ENCODE results near the gene DNAH1. TPM values are rescaled to one million over a fixed set of nuclear protein-coding genes. Genes with fewer than 3 reads are reported as not detected.

DNAH1 gene
- total RNA-seq, 1 experiment from 2014 or later: 3.1 TPM

DNA sequence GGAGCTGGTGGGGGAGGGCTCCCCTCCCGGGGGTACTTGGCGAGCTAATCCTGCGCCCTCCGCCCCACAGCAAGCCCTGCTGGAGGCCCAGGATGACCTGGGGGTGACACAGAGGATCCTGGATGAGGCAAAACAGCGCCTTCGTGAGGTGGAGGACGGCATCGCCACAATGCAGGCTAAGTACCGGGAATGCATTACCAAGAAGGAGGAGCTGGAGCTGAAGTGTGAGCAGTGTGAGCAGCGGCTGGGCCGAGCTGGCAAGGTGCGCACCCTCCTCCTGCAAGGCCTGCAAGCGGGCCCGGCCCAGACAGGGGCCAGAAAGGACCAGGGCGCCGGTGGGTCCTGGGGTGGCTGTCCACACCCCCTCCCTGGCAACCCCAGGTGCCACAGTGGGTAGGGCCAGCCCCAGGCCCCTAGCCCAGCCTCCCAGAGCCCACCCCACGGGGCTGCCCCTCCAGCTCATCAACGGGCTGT is 72.3 kb downstream of the DNAH1 start:
- DNase-seq (ENCODE audit: low spot score): no peak

DNA sequence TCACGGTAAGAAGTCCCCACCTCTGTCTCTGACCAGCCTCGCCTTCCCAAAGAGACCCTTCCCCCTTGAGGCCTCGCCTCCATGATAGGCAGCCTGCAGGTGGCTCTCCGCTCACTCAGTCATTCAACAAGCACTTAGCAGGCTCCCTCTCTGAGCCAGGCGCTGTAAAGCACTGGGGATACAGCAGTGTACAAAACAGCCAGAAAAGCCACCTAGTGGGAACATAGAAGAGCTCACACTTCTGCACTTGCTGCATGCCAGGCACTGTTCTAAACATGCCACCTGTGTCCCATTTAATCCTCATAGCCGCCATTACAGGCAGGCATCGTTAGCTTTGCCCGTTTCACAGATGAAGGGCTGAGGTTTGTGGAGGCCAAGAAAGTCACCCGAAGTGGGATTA is 72.8 kb downstream of the DNAH1 start:
- no peak for DNase-seq (ENCODE audit: low spot score)

DNA sequence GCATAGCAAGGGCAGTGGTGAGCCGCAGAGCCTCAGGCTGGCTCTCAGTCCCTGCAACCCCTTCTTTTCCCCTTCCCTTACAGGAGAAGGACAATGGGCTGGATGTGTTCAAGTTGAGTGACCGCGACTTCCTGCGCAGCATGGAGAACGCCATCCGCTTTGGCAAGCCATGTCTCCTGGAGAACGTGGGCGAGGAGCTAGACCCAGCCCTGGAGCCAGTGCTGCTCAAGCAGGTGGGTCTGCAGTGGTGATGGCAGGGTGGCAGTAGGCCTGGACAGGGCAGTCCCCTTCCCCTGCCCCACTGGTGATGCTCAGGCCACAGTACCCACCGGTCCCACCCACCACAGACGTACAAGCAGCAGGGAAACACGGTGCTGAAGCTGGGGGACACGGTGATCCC is 75.0 kb downstream of the DNAH1 start:
- no peak for DNase-seq (ENCODE audit: low spot score)

DNA sequence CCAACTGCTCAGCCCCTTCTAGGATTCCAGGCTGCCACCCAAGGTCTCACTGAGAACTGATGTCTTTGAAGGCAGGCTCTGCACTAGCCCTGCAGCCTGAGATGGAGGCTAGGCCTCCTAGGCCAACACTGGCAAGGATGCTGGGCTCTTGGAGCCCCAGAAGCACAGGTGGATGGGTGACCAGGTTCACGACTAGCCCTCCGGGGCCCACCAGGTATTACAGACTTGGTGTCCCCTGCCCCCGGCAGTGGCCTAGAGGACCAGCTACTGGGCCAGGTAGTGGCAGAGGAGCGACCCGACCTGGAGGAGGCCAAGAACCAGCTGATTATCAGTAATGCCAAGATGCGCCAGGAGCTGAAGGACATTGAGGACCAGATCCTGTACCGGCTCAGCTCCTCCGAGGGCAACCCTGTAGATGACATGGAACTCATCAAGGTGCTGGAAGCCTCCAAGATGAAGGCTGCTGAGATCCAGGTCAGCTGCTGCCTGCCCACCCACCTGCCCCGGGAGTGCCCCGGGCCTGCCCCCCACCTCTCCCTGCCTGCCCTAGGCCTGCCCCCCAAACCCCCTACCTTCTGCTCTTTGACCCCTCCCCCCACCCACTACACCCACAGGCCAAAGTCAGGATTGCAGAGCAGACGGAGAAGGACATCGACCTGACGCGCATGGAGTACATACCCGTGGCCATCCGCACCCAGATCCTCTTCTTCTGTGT is 76.3 kb downstream of the DNAH1 start:
- DNase-seq (ENCODE audit: low spot score): no peak

DNA sequence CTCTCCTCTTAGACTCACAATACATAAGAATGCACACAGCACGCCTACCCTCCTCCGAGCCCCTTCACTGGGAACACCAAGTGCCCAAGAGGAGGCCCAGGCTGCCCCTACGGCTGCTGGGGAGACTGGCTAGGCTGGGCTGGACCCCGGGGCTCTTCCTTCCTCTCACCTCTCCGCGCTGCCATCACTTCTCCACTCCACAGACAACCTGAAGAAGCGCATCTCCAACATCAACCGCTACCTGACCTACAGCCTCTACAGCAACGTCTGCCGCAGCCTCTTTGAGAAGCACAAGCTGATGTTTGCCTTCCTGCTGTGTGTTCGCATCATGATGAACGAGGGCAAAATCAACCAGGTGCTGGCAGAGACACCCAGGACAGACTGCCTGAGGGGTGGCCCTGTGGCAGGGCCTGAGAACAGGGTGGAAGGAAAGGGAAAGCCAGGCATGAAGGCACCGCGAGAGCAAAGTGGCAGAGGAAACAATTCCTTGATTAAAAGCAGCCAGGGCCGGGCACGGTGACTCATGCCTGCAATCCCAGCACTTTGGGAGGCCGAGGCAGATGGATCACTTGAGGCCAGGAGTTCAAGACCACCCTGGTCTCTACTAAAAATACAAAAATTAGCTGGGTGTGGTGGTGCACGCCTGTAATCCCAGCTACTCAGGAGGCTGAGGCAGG is 77.2 kb downstream of the DNAH1 start:
- DNase-seq (ENCODE audit: low spot score): no peak

DNA sequence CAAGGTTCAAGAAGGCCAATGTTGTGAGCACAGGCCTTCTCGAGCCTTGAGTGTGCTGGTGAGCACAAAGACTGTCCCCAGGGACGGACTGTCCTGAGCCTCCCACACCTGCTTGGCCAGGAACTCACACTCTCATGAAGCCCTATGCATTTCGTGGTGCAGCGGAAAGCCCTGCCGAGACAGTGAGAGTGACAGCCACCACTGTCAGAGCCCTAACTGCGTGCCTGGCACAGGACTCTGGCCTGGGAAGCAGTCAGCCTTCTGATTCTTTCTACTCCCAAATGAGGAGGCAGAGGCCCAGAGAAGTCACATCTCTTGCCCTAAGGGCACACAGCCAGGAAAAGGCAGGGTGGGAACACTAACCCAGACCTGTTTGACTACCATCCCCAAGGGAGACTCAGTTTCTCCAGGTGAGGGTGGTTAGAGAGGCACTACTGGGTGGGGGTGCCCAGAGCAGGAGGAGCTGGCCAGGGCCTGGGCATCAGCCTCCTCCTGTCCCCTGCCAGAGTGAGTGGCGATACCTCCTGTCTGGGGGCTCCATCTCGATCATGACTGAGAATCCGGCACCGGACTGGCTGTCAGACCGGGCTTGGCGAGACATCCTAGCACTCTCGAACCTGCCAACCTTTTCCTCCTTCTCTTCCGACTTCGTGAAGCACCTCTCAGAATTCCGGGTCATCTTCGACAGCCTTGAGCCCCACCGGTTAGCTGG is 78.0 kb downstream of the DNAH1 start:
- no peak for DNase-seq (ENCODE audit: low spot score)

DNA sequence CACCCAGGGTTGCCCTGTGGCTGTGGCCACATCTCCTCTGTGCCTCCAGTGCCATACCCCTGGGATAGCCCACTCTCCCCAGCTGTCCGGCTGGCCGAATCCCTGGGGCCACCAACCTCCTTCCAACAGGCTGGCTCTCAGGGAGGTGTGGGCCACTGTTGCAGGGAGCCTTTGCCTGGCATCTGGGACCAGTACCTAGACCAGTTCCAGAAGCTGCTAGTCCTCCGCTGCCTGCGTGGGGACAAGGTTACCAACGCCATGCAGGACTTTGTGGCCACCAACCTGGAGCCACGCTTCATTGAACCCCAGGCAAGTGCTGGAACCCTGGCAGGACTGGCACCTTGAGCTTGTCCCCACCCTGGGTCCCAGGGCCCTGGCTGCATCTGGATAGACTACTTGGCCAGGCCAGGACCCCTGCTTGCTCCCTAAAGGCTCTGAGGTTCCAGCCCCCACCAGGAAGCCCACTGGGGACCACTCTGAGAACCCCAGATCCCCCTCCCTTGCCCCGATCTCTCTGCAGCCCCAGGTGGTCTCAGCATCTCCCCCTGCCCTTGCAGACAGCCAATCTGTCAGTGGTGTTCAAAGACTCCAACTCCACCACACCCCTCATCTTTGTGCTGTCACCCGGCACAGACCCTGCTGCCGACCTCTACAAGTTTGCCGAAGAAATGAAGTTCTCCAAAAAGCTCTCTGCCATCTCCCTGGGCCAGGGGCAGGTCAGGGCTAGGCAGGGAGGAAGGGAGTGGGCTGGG is 78.8 kb downstream of the DNAH1 start:
- DNase-seq (ENCODE audit: low spot score): no peak

DNA sequence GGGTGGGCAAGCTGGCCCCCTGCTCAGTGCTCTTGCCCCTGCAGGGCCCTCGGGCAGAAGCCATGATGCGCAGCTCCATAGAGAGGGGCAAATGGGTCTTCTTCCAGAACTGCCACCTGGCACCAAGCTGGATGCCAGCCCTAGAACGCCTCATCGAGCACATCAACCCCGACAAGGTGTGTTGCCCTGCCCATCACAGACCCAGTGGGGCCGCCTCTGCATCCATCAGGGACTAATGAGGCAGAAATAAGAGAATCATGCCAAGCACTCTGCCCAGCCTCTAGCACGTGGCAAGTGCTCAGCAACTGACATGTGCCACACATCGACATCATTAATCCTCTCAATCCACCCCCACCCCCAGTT is 79.4 kb downstream of the DNAH1 start:
- DNase-seq (ENCODE audit: low spot score): no peak

DNA sequence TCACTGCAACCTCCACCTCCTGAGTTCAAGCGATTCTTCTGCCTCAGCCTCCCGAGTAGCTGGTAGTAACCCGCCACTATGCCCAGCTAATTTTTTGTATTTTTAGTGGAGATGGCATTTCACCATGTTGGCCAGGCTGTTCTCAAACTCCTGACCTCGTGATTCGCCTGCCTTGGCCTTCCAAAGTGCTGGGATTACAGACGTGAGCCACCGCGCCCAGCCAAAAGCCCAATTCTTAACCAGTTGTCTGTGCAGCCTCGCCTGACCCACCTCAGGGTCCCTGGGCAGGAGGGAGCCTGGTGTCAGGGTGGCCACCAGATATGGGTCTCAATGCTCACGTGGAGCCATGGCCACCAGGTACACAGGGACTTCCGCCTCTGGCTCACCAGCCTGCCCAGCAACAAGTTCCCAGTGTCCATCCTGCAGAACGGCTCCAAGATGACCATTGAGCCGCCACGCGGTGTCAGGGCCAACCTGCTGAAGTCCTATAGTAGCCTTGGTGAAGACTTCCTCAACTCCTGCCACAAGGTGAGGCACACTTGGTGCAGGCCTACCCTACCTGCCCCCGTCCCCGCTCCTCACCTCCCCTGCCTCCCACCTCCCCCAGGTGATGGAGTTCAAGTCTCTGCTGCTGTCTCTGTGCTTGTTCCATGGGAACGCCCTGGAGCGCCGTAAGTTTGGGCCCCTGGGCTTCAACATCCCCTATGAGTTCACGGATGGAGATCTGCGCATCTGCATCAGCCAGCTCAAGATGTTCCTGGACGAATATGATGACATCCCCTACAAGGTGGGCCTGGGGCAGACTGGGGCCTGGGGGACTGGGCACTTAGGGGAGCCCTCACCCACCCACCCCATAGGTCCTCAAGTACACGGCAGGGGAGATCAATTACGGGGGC is 80.1 kb downstream of the DNAH1 start:
- DNase-seq (ENCODE audit: low spot score): no peak

DNA sequence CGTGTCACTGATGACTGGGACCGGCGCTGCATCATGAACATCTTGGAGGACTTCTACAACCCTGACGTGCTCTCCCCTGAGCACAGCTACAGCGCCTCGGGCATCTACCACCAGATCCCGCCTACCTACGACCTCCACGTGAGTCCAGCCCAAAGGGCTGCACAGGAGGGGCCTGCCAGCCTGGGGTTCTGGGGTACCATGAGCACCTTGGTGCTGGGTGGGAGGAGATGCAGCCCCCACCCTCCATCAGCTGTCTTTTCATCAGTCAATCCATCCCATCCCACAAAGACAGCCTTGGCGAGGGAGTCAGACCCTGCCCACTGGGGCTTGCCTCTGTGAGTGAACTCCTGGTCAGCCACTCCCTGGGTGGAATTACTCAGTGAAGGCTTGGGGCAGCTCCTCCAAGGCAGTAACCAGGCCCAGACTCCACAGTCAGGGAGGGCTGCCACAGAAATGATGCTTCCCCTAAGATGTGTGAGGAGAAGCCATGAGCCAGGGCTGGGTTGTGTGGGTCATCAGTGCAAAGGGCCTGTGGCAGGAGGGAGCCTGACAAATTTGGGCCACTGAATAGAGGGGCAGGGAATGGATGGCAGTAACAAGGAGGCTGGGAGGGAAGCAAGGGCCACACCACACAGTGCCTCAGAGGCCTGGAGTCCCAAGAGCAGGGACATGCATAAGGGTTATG is 80.9 kb downstream of the DNAH1 start:
- DNase-seq (ENCODE audit: low spot score): no peak

DNA sequence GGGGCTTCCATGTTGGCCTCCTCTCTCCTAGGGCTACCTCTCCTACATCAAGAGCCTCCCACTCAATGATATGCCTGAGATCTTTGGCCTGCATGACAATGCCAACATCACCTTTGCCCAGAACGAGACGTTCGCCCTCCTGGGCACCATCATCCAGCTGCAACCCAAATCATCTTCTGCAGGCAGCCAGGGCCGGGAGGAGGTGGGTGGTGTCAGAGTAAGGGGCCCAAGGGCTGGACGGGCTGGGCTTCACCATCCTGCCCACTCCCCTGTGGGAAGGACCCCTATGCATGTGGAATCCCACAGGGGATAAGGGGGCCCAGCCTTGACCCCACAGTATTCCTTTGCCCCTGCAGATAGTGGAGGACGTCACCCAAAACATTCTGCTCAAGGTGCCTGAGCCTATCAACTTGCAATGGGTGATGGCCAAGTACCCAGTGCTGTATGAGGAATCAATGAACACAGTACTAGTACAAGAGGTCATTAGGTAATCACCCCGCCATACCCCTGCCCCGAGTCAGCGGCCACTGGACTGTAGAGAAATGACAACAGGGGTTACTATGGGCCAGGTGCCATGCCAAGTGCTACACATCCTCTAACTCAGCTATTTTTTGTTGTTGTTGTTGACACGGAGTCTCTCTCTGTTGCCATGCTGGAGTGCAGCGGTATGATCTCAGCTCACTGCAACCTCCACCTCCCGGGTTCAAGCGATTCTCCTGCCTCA is 81.7 kb downstream of the DNAH1 start:
- DNase-seq (ENCODE audit: low spot score): no peak

DNA sequence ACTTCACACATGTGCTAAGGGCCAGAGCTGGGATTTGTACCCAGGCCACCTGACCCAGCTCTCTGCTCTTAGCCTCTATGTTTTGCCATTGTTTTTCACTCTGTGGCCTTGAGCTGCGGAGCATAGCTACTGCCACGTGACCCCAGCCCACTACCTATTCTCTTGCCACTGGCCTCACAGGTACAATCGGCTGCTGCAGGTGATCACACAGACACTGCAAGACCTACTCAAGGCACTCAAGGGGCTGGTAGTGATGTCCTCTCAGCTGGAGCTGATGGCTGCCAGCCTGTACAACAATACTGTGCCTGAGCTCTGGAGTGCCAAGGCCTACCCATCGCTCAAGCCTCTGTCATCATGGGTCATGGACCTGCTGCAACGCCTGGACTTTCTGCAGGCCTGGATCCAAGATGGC is 82.6 kb downstream of the DNAH1 start:
- DNase-seq (ENCODE audit: low spot score): no peak

DNA sequence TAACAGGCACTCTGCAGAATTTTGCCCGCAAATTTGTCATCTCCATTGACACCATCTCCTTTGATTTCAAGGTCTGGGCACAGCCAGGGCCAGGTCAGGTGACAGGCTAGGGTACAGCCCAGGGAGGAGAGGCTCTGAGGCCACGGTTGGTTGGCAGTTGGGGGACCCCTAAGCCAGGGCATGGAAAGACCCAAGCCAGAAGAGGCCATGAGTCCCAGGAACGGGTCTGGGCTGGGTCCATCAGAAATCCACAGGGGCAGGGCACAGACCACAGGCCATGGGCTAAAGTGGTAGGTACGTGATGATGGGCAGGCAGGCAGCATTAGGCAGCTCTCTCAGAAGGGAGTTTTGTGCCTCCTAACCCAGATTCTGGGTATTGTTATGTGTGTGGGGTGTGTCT is 83.0 kb downstream of the DNAH1 start:
- DNase-seq (ENCODE audit: low spot score): no peak

DNA sequence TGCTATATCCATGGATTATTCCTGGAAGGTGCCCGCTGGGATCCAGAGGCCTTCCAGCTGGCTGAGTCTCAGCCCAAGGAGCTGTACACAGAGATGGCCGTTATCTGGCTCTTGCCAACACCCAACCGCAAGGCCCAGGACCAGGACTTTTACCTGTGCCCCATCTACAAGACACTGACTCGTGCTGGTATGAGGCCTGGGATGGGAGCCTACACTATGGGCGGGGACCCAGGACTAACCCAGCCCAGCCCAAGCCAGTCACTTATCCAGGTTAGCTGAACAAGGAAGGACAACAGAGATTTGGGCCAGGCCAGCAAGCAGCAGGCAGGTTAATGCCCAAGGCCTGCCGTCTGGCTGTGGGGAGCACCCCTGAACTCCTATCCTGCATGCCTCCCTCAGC is 83.5 kb downstream of the DNAH1 start:
- no peak for DNase-seq (ENCODE audit: low spot score)

DNA sequence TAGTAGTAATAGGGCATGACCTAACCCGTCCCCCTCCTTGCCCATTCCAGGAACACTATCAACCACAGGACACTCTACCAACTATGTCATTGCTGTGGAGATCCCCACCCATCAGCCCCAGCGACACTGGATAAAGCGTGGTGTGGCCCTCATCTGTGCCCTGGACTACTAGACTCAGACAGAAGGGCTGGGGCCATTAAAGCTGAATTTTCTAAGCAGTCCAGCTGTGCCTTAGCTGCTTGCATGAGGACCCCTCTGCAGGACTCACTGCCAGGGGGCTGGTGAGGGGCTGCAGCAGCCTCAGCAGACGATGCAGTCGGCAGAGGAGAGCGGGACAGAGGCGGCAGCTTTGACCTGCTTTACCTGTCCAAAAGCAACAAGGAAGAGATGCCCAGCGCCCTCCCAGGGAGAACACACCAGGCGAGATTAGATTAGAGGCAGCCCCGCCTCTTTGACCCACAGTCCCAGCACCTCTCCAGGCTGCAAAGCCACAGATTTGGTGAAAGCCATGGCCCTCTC is 84.2 kb downstream of the DNAH1 start:
- no peak for DNase-seq (ENCODE audit: low spot score)

DNA sequence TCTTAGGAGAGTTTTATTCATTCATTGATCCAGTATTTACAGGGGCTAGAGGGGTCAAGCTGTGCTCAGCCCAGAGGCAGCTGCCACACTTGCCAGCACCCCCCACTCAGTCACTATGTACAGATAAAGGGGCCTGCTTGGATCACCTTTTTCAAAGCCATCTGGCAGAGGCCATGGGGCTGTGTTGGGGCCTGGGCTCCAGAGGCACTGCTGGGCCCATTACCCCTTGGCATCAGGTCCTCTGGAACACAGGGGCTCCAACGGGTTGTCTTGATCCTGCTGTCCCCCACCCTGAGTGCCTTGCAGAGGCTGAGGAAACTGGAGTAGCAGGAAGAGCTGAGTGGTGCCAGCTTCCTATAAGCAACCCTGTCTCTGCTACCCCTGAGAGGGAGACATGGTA is 84.9 kb downstream of the DNAH1 start:
- DNase-seq (ENCODE audit: low spot score): no peak

DNA sequence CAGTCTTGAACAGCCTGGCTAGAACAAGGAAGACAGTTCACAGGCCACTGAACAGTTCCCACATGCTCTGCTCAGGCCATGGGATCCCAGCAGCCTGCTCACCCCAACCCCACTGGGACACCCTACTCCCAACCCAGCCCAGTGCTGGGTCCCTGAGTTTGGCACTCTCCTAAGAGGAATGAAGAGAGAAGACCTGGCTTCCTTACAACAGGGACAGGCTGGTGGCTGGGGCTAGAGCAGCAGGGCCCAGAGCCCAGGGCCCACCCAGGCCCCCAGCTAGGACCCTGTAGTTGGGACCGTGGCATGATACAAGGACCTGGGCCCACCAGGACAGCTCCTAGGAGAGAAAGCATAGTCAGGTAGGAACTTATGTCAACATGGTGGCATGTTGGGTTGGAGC is 85.4 kb downstream of the DNAH1 start:
- DNase-seq (ENCODE audit: low spot score): no peak

DNA sequence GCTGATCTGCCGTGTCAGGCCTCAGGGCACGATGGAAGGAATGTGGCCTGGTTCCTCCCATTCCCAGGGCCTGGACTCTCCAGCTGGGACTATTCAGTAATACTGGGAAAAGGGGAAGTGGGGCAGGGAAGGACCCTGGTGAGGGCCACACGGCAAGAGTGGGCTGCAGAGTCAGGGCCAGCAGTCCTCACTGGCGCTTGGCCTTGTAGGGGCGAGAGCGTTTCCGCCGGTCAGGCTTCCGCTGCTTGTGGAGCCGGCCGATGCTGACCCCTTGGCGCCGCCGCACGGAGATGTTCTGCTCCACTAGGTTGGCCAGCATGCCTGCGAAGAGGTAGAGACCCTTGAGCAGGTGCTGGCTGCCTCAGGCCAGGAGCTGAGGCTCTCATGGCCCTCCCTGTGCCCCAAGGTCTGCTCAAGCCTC is 86.0 kb downstream of the DNAH1 start:
- DNase-seq (ENCODE audit: low spot score): no peak

DNA sequence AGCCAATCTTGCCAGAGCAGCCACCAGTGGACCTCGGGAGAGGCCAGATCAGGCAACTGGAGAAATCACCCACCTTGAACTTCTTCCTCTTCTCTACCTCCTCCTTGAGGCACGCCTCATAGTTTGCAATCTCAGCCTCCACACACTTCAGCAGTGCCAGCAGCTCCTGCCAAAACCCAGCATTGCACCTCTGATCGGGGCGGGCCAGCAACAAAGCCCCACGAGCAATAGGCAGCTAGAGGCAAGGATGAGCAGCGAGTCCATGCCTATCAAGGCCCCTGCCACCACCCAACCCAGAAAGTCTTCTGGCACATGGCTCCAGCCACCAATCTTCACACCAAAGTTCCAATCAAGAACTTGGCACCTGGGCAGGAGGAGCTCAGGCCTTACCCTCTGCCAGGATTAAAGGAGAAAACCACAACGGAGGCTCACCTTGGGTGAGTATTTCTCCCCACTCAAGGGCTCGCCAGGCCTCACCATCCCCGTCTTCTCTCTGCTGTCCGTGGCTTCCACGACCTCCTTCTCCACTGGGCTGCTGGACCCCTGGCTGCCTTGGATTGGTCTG is 86.7 kb downstream of the DNAH1 start:
- DNase-seq (ENCODE audit: low spot score): no peak
